ENCODE data around the gene RANBP17. TPM values are rescaled to one million over a fixed set of nuclear protein-coding genes. Genes with fewer than 3 reads are reported as not detected.
"Not testable (repeated sequence)": the region's sequence is repeated elsewhere in the genome, so short reads cannot be mapped to it uniquely, and the experiment has no call there.

The RANBP17 gene
- total RNA-seq, 2 experiments from 2014 or later, result not detected

- CTCF ChIA-PET, result no interaction called here
- Mint-ChIP-seq H3K4me3 (no peak overlapping the region), H3K27me3 (ENCODE audit: low read depth) (no peaks in the 10 kb centered on the region), H3K36me3 (ENCODE audit: low read depth) (no peaks in the 10 kb centered on the region), H3K27ac (no peak overlapping the region), H3K4me1 (ENCODE audit: low read depth) (no peaks in the 10 kb centered on the region), H3K9me3 (peaks cover 10% of the 10 kb centered on the region)
- DNase-seq, result no peak
- intact Hi-C loops (cut with micrococcal nuclease), result loop anchor here (10.0 kb wide), 1 partner anchor 359 kb away; no protein-coding TSS in a partner anchor
Measured at GRCh38 chr5:170985486-170985885, 123.7 kb downstream of the RANBP17 start.

GRCh38 chr5:170986598-170986997 lies 124.8 kb downstream of the RANBP17 start:
- CTCF ChIA-PET, result no interaction called here
- no peak overlapping the region for H3K4me3 Mint-ChIP-seq
- no peaks in the 10 kb centered on the region for H3K36me3 Mint-ChIP-seq (ENCODE audit: low read depth)

GRCh38 chr5:170993476-170993875 lies 131.7 kb downstream of the RANBP17 start:
- H3K27me3 Mint-ChIP-seq (ENCODE audit: low read depth), result no peaks in the 10 kb centered on the region
- H3K4me1 Mint-ChIP-seq (ENCODE audit: low read depth), result no peaks in the 10 kb centered on the region
- H3K9me3 Mint-ChIP-seq, result no peaks in the 10 kb centered on the region
- CTCF ChIA-PET, result interaction anchor here (0.6 kb wide), 1 partner anchor 35 kb away, joined by 3 read pairs; no protein-coding TSS in a partner anchor
- no peak overlapping the region for H3K27ac Mint-ChIP-seq
- H3K4me3 Mint-ChIP-seq, result no peak overlapping the region
- intact Hi-C loops (cut with micrococcal nuclease), result no loop called here
- no peak for DNase-seq
- no peaks in the 10 kb centered on the region for H3K36me3 Mint-ChIP-seq (ENCODE audit: low read depth)

More at GRCh38 chr5:170986598-170986997, 124.8 kb downstream of the RANBP17 start:
- no peak for DNase-seq
- Mint-ChIP-seq H3K9me3 (peaks cover under 1% of the 10 kb centered on the region), H3K27ac (no peak overlapping the region), H3K27me3 (ENCODE audit: low read depth) (no peaks in the 10 kb centered on the region), H3K4me1 (ENCODE audit: low read depth) (no peaks in the 10 kb centered on the region)
- intact Hi-C loops (cut with micrococcal nuclease), result loop anchor here (10.0 kb wide), 1 partner anchor 358 kb away; no protein-coding TSS in a partner anchor

GRCh38 chr5:171010086-171010485 lies 148.3 kb downstream of the RANBP17 start:
- peaks cover 11% of the 10 kb centered on the region for H3K9me3 Mint-ChIP-seq
- H3K27me3 Mint-ChIP-seq (ENCODE audit: low read depth), result no peaks in the 10 kb centered on the region
- intact Hi-C loops (cut with micrococcal nuclease), result no loop called here
- H3K36me3 Mint-ChIP-seq (ENCODE audit: low read depth), result no peaks in the 10 kb centered on the region
- H3K4me1 Mint-ChIP-seq (ENCODE audit: low read depth), result no peaks in the 10 kb centered on the region
- no peak overlapping the region for H3K4me3 Mint-ChIP-seq
- CTCF ChIA-PET, result no interaction called here
- H3K27ac Mint-ChIP-seq, result no peak overlapping the region
- no peak for DNase-seq

GRCh38 chr5:171010816-171011215 lies 149.0 kb downstream of the RANBP17 start:
- intact Hi-C loops (cut with micrococcal nuclease), result no loop called here

GRCh38 chr5:171023508-171023907 lies 161.7 kb downstream of the RANBP17 start:
- H3K27me3 Mint-ChIP-seq (ENCODE audit: low read depth), result peaks cover 3% of the 10 kb centered on the region
- no peak overlapping the region for H3K27ac Mint-ChIP-seq
- CTCF ChIA-PET, result no interaction called here
- no peak for DNase-seq
- H3K9me3 Mint-ChIP-seq, result peaks cover 4% of the 10 kb centered on the region
- no peaks in the 10 kb centered on the region for H3K4me1 Mint-ChIP-seq (ENCODE audit: low read depth)
- H3K4me3 Mint-ChIP-seq, result no peak overlapping the region
- no peaks in the 10 kb centered on the region for H3K36me3 Mint-ChIP-seq (ENCODE audit: low read depth)
- intact Hi-C loops (cut with micrococcal nuclease), result no loop called here

More at GRCh38 chr5:171010816-171011215, 149.0 kb downstream of the RANBP17 start:
- H3K36me3 Mint-ChIP-seq (ENCODE audit: low read depth), result no peaks in the 10 kb centered on the region
- no peaks in the 10 kb centered on the region for H3K4me1 Mint-ChIP-seq (ENCODE audit: low read depth)
- H3K4me3 Mint-ChIP-seq, result no peak overlapping the region
- peaks cover 11% of the 10 kb centered on the region for H3K9me3 Mint-ChIP-seq
- CTCF ChIA-PET, result no interaction called here
- no peak for DNase-seq
- H3K27ac Mint-ChIP-seq, result no peak overlapping the region
- no peaks in the 10 kb centered on the region for H3K27me3 Mint-ChIP-seq (ENCODE audit: low read depth)

- intact Hi-C loops (cut with micrococcal nuclease), result no loop called here
- H3K9me3 Mint-ChIP-seq, result peaks cover 4% of the 10 kb centered on the region
- H3K27me3 Mint-ChIP-seq (ENCODE audit: low read depth), result no peaks in the 10 kb centered on the region
- H3K4me3 Mint-ChIP-seq, result no peak overlapping the region
- CTCF ChIA-PET, result no interaction called here
- H3K4me1 Mint-ChIP-seq (ENCODE audit: low read depth), result no peaks in the 10 kb centered on the region
- no peaks in the 10 kb centered on the region for H3K36me3 Mint-ChIP-seq (ENCODE audit: low read depth)
- DNase-seq, result no peak
- no peak overlapping the region for H3K27ac Mint-ChIP-seq
Measured at GRCh38 chr5:171024084-171024483, 162.3 kb downstream of the RANBP17 start.

GRCh38 chr5:171029401-171029800 lies 167.6 kb downstream of the RANBP17 start:
- no peak overlapping the region for H3K4me3 Mint-ChIP-seq
- H3K9me3 Mint-ChIP-seq, result peaks cover 1% of the 10 kb centered on the region
- intact Hi-C loops (cut with micrococcal nuclease), result no loop called here
- DNase-seq, result no peak
- H3K27ac Mint-ChIP-seq, result no peak overlapping the region
- H3K36me3 Mint-ChIP-seq (ENCODE audit: low read depth), result no peaks in the 10 kb centered on the region
- CTCF ChIA-PET, result interaction anchor here (0.6 kb wide), 1 partner anchor 295 kb away, joined by 3 read pairs; no protein-coding TSS in a partner anchor
- no peaks in the 10 kb centered on the region for H3K27me3 Mint-ChIP-seq (ENCODE audit: low read depth)
- H3K4me1 Mint-ChIP-seq (ENCODE audit: low read depth), result no peaks in the 10 kb centered on the region

- Mint-ChIP-seq H3K4me1 (ENCODE audit: low read depth) (no peaks in the 10 kb centered on the region), H3K27ac (no peak overlapping the region), H3K9me3 (no peaks in the 10 kb centered on the region), H3K4me3 (no peak overlapping the region), H3K27me3 (ENCODE audit: low read depth) (peaks cover 3% of the 10 kb centered on the region), H3K36me3 (ENCODE audit: low read depth) (no peaks in the 10 kb centered on the region)
- CTCF ChIA-PET, result no interaction called here
- intact Hi-C loops (cut with micrococcal nuclease), result no loop called here
- DNase-seq, result no peak
Measured at GRCh38 chr5:171031977-171032376, 170.2 kb downstream of the RANBP17 start.

- H3K9me3 Mint-ChIP-seq, result no peaks in the 10 kb centered on the region
- intact Hi-C loops (cut with micrococcal nuclease), result no loop called here
- H3K27me3 Mint-ChIP-seq (ENCODE audit: low read depth), result peaks cover 3% of the 10 kb centered on the region
- no peak overlapping the region for H3K4me3 Mint-ChIP-seq
- CTCF ChIA-PET, result no interaction called here
- H3K4me1 Mint-ChIP-seq (ENCODE audit: low read depth), result no peaks in the 10 kb centered on the region
- H3K36me3 Mint-ChIP-seq (ENCODE audit: low read depth), result no peaks in the 10 kb centered on the region
- H3K27ac Mint-ChIP-seq, result no peak overlapping the region
- DNase-seq, result no peak
Measured at GRCh38 chr5:171032435-171032973, 170.7 kb downstream of the RANBP17 start.

- DNase-seq; H3K27ac Mint-ChIP-seq; CTCF ChIA-PET; H3K9me3 Mint-ChIP-seq; H3K4me3 Mint-ChIP-seq; intact Hi-C loops (cut with micrococcal nuclease); H3K27me3 Mint-ChIP-seq (ENCODE audit: low read depth); H3K36me3 Mint-ChIP-seq (ENCODE audit: low read depth); H3K4me1 Mint-ChIP-seq (ENCODE audit: low read depth): not testable (repeated sequence)
Measured at GRCh38 chr5:171041893-171042292, 180.1 kb downstream of the RANBP17 start.

GRCh38 chr5:171050916-171051315 lies 189.1 kb downstream of the RANBP17 start:
- DNase-seq, result no peak
- no peaks in the 10 kb centered on the region for H3K4me1 Mint-ChIP-seq (ENCODE audit: low read depth)

GRCh38 chr5:171055875-171056454 lies 194.1 kb downstream of the RANBP17 start:
- Mint-ChIP-seq H3K9me3 (peaks cover 8% of the 10 kb centered on the region), H3K4me3 (no peak overlapping the region), H3K27me3 (ENCODE audit: low read depth) (peaks cover 3% of the 10 kb centered on the region), H3K4me1 (ENCODE audit: low read depth) (no peaks in the 10 kb centered on the region), H3K36me3 (ENCODE audit: low read depth) (no peaks in the 10 kb centered on the region), H3K27ac (no peak overlapping the region)
- DNase-seq, result no peak
- CTCF ChIA-PET, result no interaction called here
- intact Hi-C loops (cut with micrococcal nuclease), result no loop called here

More at GRCh38 chr5:171050916-171051315, 189.1 kb downstream of the RANBP17 start:
- CTCF ChIA-PET, result no interaction called here
- Mint-ChIP-seq H3K9me3 (no peaks in the 10 kb centered on the region), H3K27me3 (ENCODE audit: low read depth) (peaks cover 3% of the 10 kb centered on the region), H3K36me3 (ENCODE audit: low read depth) (no peaks in the 10 kb centered on the region), H3K27ac (no peak overlapping the region), H3K4me3 (no peak overlapping the region)
- intact Hi-C loops (cut with micrococcal nuclease), result no loop called here
